Stimulated activated CD8-positive, alpha-beta memory T cell treated with anti-CD3 and anti-CD28 coated beads, Interleukin-12 subunit alpha, Interleukin-12 subunit beta, amount 100 ng/mL, for 1 hour (primary cell): ENCODE measurements around the gene CCND1.
"Not testable (repeated sequence)": the region's sequence is repeated elsewhere in the genome, so short reads cannot be mapped to it uniquely, and the experiment has no call there.

Source experiments
- DNase-seq: peaks from one replicate; pipeline ENCODE4 v3.0.0-alpha.2; 2020; ENCODE audit warnings: low read depth

Gene CCND1

GRCh38 chr11:69691463-69691862, 50.5 kb downstream of the CCND1 start:
- no peak for DNase-seq

GRCh38 chr11:69692422-69692821, 51.5 kb downstream of the CCND1 start:
- DNase-seq = no peak

- no peak for DNase-seq
Observed at GRCh38 chr11:69694781-69695180, 53.8 kb downstream of the CCND1 start.

GRCh38 chr11:69695581-69695980, 54.6 kb downstream of the CCND1 start:
- DNase-seq = no peak

GRCh38 chr11:69695995-69696394, 55.0 kb downstream of the CCND1 start:
- DNase-seq = not testable (repeated sequence)

GRCh38 chr11:69696749-69697468, 56.0 kb downstream of the CCND1 start:
- no peak for DNase-seq

- DNase-seq = no peak
Observed at GRCh38 chr11:69697469-69697843, 56.5 kb downstream of the CCND1 start.

- DNase-seq = no peak
Observed at GRCh38 chr11:69697861-69698260, 56.9 kb downstream of the CCND1 start.

- no peak for DNase-seq
Observed at GRCh38 chr11:69698362-69698761, 57.4 kb downstream of the CCND1 start.

GRCh38 chr11:69699213-69699612, 58.3 kb downstream of the CCND1 start:
- DNase-seq = no peak

GRCh38 chr11:69700278-69701140, 59.6 kb downstream of the CCND1 start:
- DNase-seq = no peak

GRCh38 chr11:69702239-69702691, 61.3 kb downstream of the CCND1 start:
- no peak for DNase-seq

GRCh38 chr11:69702769-69703452, 62.0 kb downstream of the CCND1 start:
- DNase-seq = no peak

GRCh38 chr11:69703453-69703767, 62.5 kb downstream of the CCND1 start:
- no peak for DNase-seq
